Activated naive CD4-positive, alpha-beta T cell (primary cell): ENCODE data around the gene NBPF10.
"Not testable (repeated sequence)": the region's sequence is repeated elsewhere in the genome, so short reads cannot be mapped to it uniquely, and the experiment has no call there.

Experiments used
- DNase-seq, 4 experiments: peaks; one replicate each; lab custom pipeline; 2025; lab: John Stamatoyannopoulos, UW

Gene NBPF10

GRCh38 chr1:146144465-146144864 lies at the start of gene NBPF10:
TSS of gene NBPF10 (minus strand) at chr1:146144804. CDS start at chr1:146144769, 35 bp downstream.
- not testable (repeated sequence) for DNase-seq

GRCh38 chr1:146174531-146174930 lies 29.9 kb upstream of the NBPF10 start:
- DNase-seq = not testable (repeated sequence)

- DNase-seq = not testable (repeated sequence)
Measured at GRCh38 chr1:146167740-146168139, 23.1 kb upstream of the NBPF10 start.

GRCh38 chr1:146167273-146167672 lies 22.7 kb upstream of the NBPF10 start:
- DNase-seq = not testable (repeated sequence)
